ENCODE data around the gene RANBP9. TPM values are rescaled to one million over a fixed set of nuclear protein-coding genes. Genes with fewer than 3 reads are reported as not detected.

RANBP9 gene
- total and polyA plus RNA-seq, 4 donors: 5.8 to 25.2 (median 14.1) TPM

- TF ChIP-seq FOXA2 (IDR thresholded peaks at IDR 0.05) (no peak), CTCF (IDR thresholded peaks at IDR 0.05; ENCODE audit: low read depth, low read length, missing input control) (no peak), ATF3 (IDR thresholded peaks at IDR 0.05) (no peak), NR2F2 (IDR thresholded peaks at IDR 0.05) (no peak)
These were observed 114.6 kb downstream of the RANBP9 start (continued) for GRCh38 chr6:13597073-13597472.

- no peaks in the 10 kb centered on the region for H3K9me3 ChIP-seq (ENCODE audit: control insufficient read depth in 4 of 4, low read length in 3 of 4)
- no peak overlapping the region for H3K27ac ChIP-seq (ENCODE audit: low read depth in 1 of 2, low read length in 2 of 2)
- H3K36me3 ChIP-seq (ENCODE audit: control insufficient read depth in 4 of 4, insufficient read depth in 3 of 4, low read depth in 1 of 4, low read length in 3 of 4): peaks cover 0 to 54% (median 48%) of the 10 kb centered on the region in 4 donors
- no peak for DNase-seq (ENCODE audit: low spot score)
- no peak for TF ChIP-seq FOXA2 (IDR thresholded peaks at IDR 0.05)
- no peak for TF ChIP-seq EGR1 (IDR thresholded peaks at IDR 0.05; ENCODE audit: low read depth in 2 of 2)
- no peak for TF ChIP-seq MAX (IDR thresholded peaks at IDR 0.05)
- no peak for TF ChIP-seq RXRA (IDR thresholded peaks at IDR 0.05)
- TF ChIP-seq FOXA1 (IDR thresholded peaks at IDR 0.05): no peak
- TF ChIP-seq YY1 (IDR thresholded peaks at IDR 0.05): no peak
- H3K4me3 ChIP-seq (ENCODE audit: low read depth in 1 of 3, low read length in 3 of 3): no peak overlapping the region
- 95% methylated on average over 6 of the region's 6 CpGs for WGBS
- H3K9ac ChIP-seq (ENCODE audit: low read depth in 1 of 2, low read length in 2 of 2): no peak overlapping the region
- no peaks in the 10 kb centered on the region for H3K4me1 ChIP-seq (ENCODE audit: control insufficient read depth in 4 of 4, insufficient read depth in 4 of 4, low read length in 3 of 4)
- H3K27me3 ChIP-seq (ENCODE audit: control insufficient read depth in 4 of 4, insufficient read depth in 4 of 4, low read length in 3 of 4): no peaks in the 10 kb centered on the region
These were observed 117.9 kb downstream of the RANBP9 start for GRCh38 chr6:13593720-13594119.

GRCh38 chr6:13593103-13593502, 118.5 kb downstream of the RANBP9 start:
- no peaks in the 10 kb centered on the region for H3K27me3 ChIP-seq (ENCODE audit: control insufficient read depth in 4 of 4, insufficient read depth in 4 of 4, low read length in 3 of 4)
- WGBS: 95% methylated on average over 6 of the region's 6 CpGs
- H3K4me1 ChIP-seq (ENCODE audit: control insufficient read depth in 4 of 4, insufficient read depth in 4 of 4, low read length in 3 of 4): peaks cover 0 to 4% (median 2%) of the 10 kb centered on the region in 4 donors
- TF ChIP-seq EGR1 (IDR thresholded peaks at IDR 0.05; ENCODE audit: low read depth in 2 of 2) (no peak), JUND (IDR thresholded peaks at IDR 0.05) (no peak), ATF3 (IDR thresholded peaks at IDR 0.05) (no peak), HNF4A (conservative IDR thresholded peaks at IDR 0.05) (no peak), ZBTB33 (IDR thresholded peaks at IDR 0.05) (no peak), HNF4G (IDR thresholded peaks at IDR 0.05) (no peak), TAF1 (conservative IDR thresholded peaks at IDR 0.05) (no peak), MAX (IDR thresholded peaks at IDR 0.05) (no peak), REST (IDR thresholded peaks at IDR 0.05) (no peak)
- DNase-seq (ENCODE audit: low spot score): no peak
- no peak overlapping the region for H3K4me3 ChIP-seq (ENCODE audit: low read depth in 1 of 3, low read length in 3 of 3)
- H3K9me3 ChIP-seq (ENCODE audit: control insufficient read depth in 4 of 4, low read length in 3 of 4): no peaks in the 10 kb centered on the region
- no peak overlapping the region for H3K27ac ChIP-seq (ENCODE audit: low read depth in 1 of 2, low read length in 2 of 2)
- H3K9ac ChIP-seq (ENCODE audit: low read depth in 1 of 2, low read length in 2 of 2): no peak overlapping the region
- H3K36me3 ChIP-seq (ENCODE audit: control insufficient read depth in 4 of 4, insufficient read depth in 3 of 4, low read depth in 1 of 4, low read length in 3 of 4): peaks cover 0 to 53% (median 49%) of the 10 kb centered on the region in 4 donors

Data from liver (tissue), 9 donors.